ENCODE data around the gene CYP26C1. TPM values are rescaled to one million over a fixed set of nuclear protein-coding genes. Genes with fewer than 3 reads are reported as not detected.
"Not testable (repeated sequence)": the region's sequence is repeated elsewhere in the genome, so short reads cannot be mapped to it uniquely, and the experiment has no call there.

The CYP26C1 gene
- total and polyA plus RNA-seq, 2 experiments from 2014 or later = 0.18 TPM; not detected in 1

DNA sequence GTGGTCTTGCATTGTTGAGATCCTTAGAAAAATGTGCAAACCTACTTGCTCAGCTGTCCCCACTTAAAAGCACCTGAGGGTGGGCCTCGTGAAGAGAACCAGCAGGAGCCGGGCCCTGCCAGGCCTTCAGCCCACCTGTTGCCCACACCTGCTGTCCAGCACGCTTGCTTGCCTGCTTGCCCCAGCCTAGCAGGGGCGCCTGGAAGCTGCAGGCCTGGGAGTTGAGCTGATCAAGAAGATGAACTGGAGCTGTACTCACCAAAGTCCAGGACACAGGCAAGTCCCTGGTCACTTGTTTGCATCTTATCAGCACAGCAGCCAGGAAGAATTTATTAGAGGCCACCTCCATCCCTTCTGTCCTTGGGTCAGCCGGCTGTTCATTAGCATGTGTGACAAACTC, 36.3 kb downstream of the CYP26C1 start:
- no peak overlapping the region for H3K4me3 ChIP-seq
- 65% methylated on average over 5 of the region's 5 CpGs for WGBS (ENCODE audit: low lambda C conversion rate, missing lambda C conversion rate)

DNA sequence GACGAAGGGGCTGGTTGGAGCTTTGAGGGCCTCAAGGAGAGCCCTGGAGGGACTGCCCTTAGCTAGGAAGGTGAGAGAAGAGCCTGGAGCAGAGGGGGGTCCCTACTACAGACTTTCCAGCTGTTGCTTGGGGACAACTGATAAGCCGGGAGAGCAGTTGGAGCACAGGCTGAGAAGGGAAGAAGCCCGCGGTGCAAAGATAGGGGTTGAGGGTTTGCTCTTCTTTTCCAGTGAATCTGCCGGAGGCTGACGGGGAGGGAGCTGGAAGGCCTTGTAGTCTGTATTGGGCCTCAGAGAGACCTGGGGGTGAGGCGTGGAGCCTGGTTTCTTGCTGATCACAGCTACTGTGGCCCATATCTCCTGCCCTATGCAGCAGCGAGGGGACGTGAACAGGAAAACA, 36.8 kb downstream of the CYP26C1 start:
- Histone ChIP-seq H3K9me2 (replicated peaks; ENCODE audit: insufficient read depth) (no peaks in the 10 kb centered on the region), H3K79me2 (no peaks in the 10 kb centered on the region), H2AFZ (no peak overlapping the region), H3K4me3 (no peak overlapping the region), H3K36me3 (replicated peaks; ENCODE audit: insufficient read depth, low read depth) (no peaks in the 10 kb centered on the region), H3K4me2 (no peak overlapping the region), H3K4me1 (ENCODE audit: insufficient read depth) (no peaks in the 10 kb centered on the region), H3K27me3 (no peaks in the 10 kb centered on the region), H4K20me1 (ENCODE audit: insufficient read depth, poor library complexity, severe bottlenecking) (no peaks in the 10 kb centered on the region), H3K9me3 (ENCODE audit: low read depth) (no peaks in the 10 kb centered on the region), H3K27ac (peak overlapping the region; percentile 40)
- TF ChIP-seq EZH2 (IDR thresholded peaks at IDR 0.05; ENCODE audit: borderline replicate concordance) = no peak
- WGBS (ENCODE audit: low lambda C conversion rate, missing lambda C conversion rate) = 66% methylated on average over 9 of the region's 9 CpGs
- no peak for DNase-seq (ENCODE audit: low spot score)

More for the DNA sequence above, 36.3 kb downstream of the CYP26C1 start:
- no peaks in the 10 kb centered on the region for H3K9me3 ChIP-seq (ENCODE audit: low read depth)
- no peaks in the 10 kb centered on the region for H3K4me1 ChIP-seq (ENCODE audit: insufficient read depth)
- H3K9me2 ChIP-seq (replicated peaks; ENCODE audit: insufficient read depth) = no peaks in the 10 kb centered on the region
- H3K36me3 ChIP-seq (replicated peaks; ENCODE audit: insufficient read depth, low read depth) = no peaks in the 10 kb centered on the region
- no peak overlapping the region for H2AFZ ChIP-seq
- no peaks in the 10 kb centered on the region for H4K20me1 ChIP-seq (ENCODE audit: insufficient read depth, poor library complexity, severe bottlenecking)
- H3K79me2 ChIP-seq = no peaks in the 10 kb centered on the region
- no peak overlapping the region for H3K27ac ChIP-seq
- TF ChIP-seq EZH2 (IDR thresholded peaks at IDR 0.05; ENCODE audit: borderline replicate concordance) (no peak), EZH2phosphoT487 (IDR thresholded peaks at IDR 0.05; ENCODE audit: low read depth, severe bottlenecking, unreplicated experiment) (no peak)
- TF ChIP-seq, protein P1, sequence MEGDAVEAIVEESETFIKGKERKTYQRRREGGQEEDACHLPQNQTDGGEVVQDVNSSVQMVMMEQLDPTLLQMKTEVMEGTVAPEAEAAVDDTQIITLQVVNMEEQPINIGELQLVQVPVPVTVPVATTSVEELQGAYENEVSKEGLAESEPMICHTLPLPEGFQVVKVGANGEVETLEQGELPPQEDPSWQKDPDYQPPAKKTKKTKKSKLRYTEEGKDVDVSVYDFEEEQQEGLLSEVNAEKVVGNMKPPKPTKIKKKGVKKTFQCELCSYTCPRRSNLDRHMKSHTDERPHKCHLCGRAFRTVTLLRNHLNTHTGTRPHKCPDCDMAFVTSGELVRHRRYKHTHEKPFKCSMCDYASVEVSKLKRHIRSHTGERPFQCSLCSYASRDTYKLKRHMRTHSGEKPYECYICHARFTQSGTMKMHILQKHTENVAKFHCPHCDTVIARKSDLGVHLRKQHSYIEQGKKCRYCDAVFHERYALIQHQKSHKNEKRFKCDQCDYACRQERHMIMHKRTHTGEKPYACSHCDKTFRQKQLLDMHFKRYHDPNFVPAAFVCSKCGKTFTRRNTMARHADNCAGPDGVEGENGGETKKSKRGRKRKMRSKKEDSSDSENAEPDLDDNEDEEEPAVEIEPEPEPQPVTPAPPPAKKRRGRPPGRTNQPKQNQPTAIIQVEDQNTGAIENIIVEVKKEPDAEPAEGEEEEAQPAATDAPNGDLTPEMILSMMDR (IDR thresholded peaks at IDR 0.05; ENCODE audit: poor library complexity) = no peak
- no peaks in the 10 kb centered on the region for H3K27me3 ChIP-seq
- H3K4me2 ChIP-seq = no peak overlapping the region
- peak; percentile 40 for DNase-seq (ENCODE audit: low spot score)

DNA sequence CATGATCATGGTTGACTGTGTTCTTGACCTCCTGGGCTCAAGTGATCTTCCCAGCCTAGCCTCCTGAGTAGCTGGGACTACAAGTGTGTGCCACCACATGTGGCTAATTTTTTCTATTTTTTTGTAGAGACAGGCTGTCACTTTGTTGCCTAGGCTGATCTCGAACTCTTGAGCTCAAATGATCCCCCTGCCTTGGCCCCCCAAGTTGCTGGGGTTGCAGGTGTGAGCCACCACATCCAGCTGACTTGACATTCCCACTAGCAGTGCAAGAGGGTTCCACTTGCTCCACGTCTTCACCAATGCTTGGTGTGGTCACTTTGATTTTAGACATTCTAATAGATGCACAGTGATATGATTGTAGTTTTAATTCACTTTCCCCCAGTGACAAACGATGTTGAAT, 38.2 kb downstream of the CYP26C1 start:
- WGBS (ENCODE audit: low lambda C conversion rate, missing lambda C conversion rate) = 89% methylated on average over 3 of the region's 3 CpGs
- TF ChIP-seq, protein P1 (IDR thresholded peaks at IDR 0.05; ENCODE audit: poor library complexity) = no peak
- no peak for TF ChIP-seq EZH2phosphoT487 (IDR thresholded peaks at IDR 0.05; ENCODE audit: low read depth, severe bottlenecking, unreplicated experiment)
- TF ChIP-seq EZH2 (IDR thresholded peaks at IDR 0.05; ENCODE audit: borderline replicate concordance) = no peak
- peaks cover 3% of the 10 kb centered on the region for H3K9me3 ChIP-seq (ENCODE audit: low read depth)
- no peak overlapping the region for H3K27ac ChIP-seq
- H3K79me2 ChIP-seq = no peaks in the 10 kb centered on the region
- no peaks in the 10 kb centered on the region for H4K20me1 ChIP-seq (ENCODE audit: insufficient read depth, poor library complexity, severe bottlenecking)
- DNase-seq (ENCODE audit: low spot score) = no peak
- H3K36me3 ChIP-seq (replicated peaks; ENCODE audit: insufficient read depth, low read depth) = no peaks in the 10 kb centered on the region
- no peak overlapping the region for H3K4me3 ChIP-seq
- no peaks in the 10 kb centered on the region for H3K9me2 ChIP-seq (replicated peaks; ENCODE audit: insufficient read depth)
- H3K27me3 ChIP-seq = no peaks in the 10 kb centered on the region
- H2AFZ ChIP-seq = no peak overlapping the region
- no peaks in the 10 kb centered on the region for H3K4me1 ChIP-seq (ENCODE audit: insufficient read depth)
- H3K4me2 ChIP-seq = no peak overlapping the region

DNA sequence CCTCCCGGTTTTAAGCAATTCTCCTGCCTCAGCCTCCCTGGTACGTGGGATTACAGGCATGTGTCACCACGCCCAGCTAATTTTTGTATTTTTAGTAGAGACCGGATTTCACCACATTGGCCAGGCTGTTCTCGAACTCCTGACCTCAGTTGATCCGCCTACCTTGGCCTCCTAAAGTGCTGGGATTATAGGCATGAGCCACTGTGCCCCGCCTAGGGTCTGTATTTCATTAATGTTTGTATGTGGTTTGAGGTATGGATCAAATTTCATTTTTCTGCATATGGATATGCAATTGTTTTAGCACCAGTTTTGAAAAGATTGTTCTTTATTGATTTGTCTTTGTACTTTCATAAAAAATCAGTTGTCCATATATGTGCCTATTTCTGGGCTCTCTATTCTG, 39.1 kb downstream of the CYP26C1 start:
- Histone ChIP-seq H3K4me2 (no peak overlapping the region), H3K27me3 (no peaks in the 10 kb centered on the region), H2AFZ (no peak overlapping the region), H3K27ac (no peak overlapping the region), H3K36me3 (replicated peaks; ENCODE audit: insufficient read depth, low read depth) (no peaks in the 10 kb centered on the region), H3K79me2 (no peaks in the 10 kb centered on the region), H3K9me3 (ENCODE audit: low read depth) (peaks cover 5% of the 10 kb centered on the region), H3K9me2 (replicated peaks; ENCODE audit: insufficient read depth) (no peaks in the 10 kb centered on the region), H3K4me1 (ENCODE audit: insufficient read depth) (no peaks in the 10 kb centered on the region), H4K20me1 (ENCODE audit: insufficient read depth, poor library complexity, severe bottlenecking) (no peaks in the 10 kb centered on the region), H3K4me3 (no peak overlapping the region)
- 87% methylated on average over 7 of the region's 7 CpGs for WGBS (ENCODE audit: low lambda C conversion rate, missing lambda C conversion rate)
- TF ChIP-seq, protein P1 (IDR thresholded peaks at IDR 0.05; ENCODE audit: poor library complexity) = no peak
- TF ChIP-seq EZH2phosphoT487 (IDR thresholded peaks at IDR 0.05; ENCODE audit: low read depth, severe bottlenecking, unreplicated experiment) (no peak), EZH2 (IDR thresholded peaks at IDR 0.05; ENCODE audit: borderline replicate concordance) (no peak)
- no peak for DNase-seq (ENCODE audit: low spot score)

DNA sequence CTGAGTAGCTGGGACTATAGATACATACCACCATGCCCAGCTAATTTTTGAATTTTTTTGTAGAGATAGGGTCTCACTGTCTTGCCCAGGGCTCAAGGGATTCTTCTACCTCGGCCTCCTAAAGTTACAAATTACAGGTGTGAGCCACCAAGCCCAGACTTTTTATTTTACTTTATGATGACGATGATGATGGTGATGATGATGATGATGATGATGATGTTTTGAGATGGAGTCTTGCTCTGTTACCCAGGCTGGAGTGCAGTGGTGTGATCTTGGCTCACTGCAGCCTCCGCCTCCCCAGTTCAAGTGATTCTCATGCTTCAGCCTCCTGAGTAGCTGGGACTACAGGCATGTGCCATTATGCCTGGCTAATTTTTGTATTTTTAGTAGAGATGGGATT, 40.5 kb downstream of the CYP26C1 start:
- not testable (repeated sequence) for H3K27me3 ChIP-seq; H3K4me1 ChIP-seq (ENCODE audit: insufficient read depth); H2AFZ ChIP-seq; H3K9me2 ChIP-seq (replicated peaks; ENCODE audit: insufficient read depth); H3K9me3 ChIP-seq (ENCODE audit: low read depth); H3K27ac ChIP-seq; H3K79me2 ChIP-seq; H3K36me3 ChIP-seq (replicated peaks; ENCODE audit: insufficient read depth, low read depth); H3K4me2 ChIP-seq; DNase-seq (ENCODE audit: low spot score); H4K20me1 ChIP-seq (ENCODE audit: insufficient read depth, poor library complexity, severe bottlenecking); H3K4me3 ChIP-seq
- WGBS (ENCODE audit: low lambda C conversion rate, missing lambda C conversion rate) = 95% methylated on average over 3 of the region's 3 CpGs
